LNCaP clone FGC (cell line): Measurements from ENCODE around the gene NEDD8.

Source experiments
- DNase-seq: peaks from one replicate; pipeline ENCODE4 v3.0.0-alpha.2; 2011; ENCODE audit warnings: low read depth
- H3K4me3 ChIP-seq: 2 replicates; pipeline ENCODE4 v1.5.1; 2011; ENCODE audit warnings: mild to moderate bottlenecking, low read depth, low read length, control low read depth
- TF ChIP-seq, protein P1 (sequence below): IDR thresholded peaks from 2 replicates; pipeline ENCODE4 v1.5.1; 2012; ENCODE audit warnings: mild to moderate bottlenecking; ENCODE audit not compliant: control insufficient read depth, insufficient read depth; ENCODE audit errors: extremely low read depth

The NEDD8 gene

DNA sequence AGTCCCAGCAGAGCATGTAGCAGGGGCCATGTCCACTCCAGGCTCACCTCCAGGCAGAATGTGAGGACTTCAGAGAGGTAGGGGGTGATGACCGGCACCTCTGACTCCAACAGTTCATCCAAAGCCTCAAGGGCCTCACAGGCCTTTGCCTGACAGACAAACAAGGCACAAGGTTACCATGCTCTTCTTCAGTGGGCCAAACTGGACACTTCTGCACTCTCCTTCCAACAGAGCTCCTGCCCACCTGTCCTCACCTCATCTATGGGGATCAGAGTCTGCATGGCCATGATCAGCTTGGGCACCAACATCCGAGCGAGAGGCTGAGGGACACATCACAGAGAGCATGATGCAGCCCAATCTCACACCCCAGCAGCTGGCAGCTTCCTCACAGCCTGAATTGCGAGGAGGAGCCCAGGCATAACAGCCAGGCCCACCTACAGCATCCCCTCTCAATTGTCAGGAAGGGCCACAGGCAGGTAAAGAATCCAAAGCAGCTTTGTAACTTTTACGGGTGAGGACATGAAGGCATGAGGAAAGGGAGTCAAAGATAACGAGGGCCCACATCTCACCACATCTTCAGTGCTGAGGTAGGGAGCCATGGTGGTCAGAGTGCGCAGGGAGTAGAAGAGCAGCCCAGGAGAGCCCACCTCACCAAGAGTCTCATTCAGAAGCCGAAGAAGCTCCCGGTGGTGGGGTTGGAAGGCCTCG lies 45.2 kb downstream of the NEDD8 start:
- H3K4me3 ChIP-seq, result no peak overlapping the region
- DNase-seq, result no peak
- TF ChIP-seq, protein P1, sequence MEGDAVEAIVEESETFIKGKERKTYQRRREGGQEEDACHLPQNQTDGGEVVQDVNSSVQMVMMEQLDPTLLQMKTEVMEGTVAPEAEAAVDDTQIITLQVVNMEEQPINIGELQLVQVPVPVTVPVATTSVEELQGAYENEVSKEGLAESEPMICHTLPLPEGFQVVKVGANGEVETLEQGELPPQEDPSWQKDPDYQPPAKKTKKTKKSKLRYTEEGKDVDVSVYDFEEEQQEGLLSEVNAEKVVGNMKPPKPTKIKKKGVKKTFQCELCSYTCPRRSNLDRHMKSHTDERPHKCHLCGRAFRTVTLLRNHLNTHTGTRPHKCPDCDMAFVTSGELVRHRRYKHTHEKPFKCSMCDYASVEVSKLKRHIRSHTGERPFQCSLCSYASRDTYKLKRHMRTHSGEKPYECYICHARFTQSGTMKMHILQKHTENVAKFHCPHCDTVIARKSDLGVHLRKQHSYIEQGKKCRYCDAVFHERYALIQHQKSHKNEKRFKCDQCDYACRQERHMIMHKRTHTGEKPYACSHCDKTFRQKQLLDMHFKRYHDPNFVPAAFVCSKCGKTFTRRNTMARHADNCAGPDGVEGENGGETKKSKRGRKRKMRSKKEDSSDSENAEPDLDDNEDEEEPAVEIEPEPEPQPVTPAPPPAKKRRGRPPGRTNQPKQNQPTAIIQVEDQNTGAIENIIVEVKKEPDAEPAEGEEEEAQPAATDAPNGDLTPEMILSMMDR, result no peak

DNA sequence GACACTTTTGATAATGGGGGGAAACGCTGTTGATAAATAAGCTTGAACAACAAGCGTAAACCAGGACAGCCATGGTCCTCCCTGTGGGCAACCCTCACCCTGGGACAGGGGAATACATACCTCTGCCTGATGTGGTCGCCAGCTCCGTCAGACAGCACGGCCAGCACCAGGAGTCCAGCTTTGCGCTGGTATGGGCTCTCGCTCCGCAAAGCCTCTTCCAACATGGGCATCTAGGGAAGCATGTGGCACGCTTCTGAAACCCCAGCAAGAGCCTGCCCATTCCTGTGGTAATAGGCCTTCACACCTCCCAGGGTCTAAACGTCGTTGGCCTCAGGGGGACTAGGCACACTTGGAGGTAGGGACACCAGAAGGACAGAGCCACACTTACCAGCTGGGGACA lies 46.4 kb downstream of the NEDD8 start:
- TF ChIP-seq, protein P1, result no peak
- no peak overlapping the region for H3K4me3 ChIP-seq
- DNase-seq, result no peak

DNA sequence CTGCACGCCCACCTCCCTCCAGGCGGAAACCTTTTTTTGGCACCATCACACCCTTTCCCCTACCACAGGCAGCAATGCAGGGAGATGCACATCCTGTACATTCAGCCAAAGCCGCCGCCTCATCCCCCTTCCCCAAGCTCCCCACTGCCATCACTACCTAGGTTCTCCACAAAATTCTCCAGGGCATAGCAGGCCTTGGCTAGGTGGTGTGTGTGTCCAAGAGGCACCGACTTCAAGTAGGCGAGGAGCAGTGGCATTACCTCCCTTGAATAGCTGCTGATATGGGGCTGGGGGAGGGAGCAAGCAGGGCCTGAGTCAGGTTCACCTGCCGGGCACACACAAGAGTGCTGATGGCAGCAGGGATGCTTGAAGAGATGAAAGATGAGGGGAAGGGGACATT lies 47.1 kb downstream of the NEDD8 start:
- no peak for DNase-seq
- no peak overlapping the region for H3K4me3 ChIP-seq
- TF ChIP-seq, protein P1, result no peak

DNA sequence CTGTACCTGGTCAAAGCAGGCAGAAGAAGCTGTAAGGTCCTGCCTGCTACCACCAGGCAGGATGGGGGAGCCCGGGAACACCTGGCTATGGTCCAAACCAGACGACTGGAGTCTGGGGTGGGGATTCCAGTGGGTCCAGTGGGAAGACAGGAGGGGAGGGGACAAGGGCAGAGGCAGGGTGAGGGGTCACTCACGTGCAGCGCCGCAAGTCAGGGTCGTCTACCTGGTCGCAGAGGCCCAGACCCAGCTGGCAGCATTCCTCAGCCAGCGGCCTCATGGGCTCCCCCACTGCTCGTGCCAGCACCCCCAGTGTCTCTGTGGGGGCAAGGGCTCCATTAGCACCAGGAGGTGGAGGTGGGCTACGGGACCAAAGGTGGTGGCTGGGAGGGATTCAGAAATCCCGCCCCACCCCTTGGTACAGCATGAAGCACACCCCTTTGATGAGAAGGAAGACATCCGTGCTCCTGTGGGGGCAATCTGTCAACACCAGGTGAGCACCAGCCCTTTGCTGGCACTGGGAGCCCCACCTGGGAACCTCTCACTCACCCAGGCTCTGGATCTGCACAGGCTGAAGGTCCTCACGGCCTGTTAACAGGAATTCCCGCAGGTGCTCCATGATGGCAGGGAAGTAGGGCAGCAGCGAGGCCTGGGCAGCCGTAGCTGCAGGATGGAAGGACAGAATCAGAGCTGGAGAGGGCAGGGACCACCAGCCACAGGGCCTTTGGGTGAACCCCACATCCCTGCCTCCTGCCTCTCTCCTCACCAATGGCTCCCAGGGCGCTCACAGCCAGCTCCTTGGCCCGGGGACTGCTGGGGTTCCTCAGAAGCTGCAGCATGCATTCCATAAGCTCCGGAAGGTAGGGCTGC lies 47.8 kb downstream of the NEDD8 start:
- TF ChIP-seq, protein P1, result no peak
- no peak for DNase-seq
- no peak overlapping the region for H3K4me3 ChIP-seq

DNA sequence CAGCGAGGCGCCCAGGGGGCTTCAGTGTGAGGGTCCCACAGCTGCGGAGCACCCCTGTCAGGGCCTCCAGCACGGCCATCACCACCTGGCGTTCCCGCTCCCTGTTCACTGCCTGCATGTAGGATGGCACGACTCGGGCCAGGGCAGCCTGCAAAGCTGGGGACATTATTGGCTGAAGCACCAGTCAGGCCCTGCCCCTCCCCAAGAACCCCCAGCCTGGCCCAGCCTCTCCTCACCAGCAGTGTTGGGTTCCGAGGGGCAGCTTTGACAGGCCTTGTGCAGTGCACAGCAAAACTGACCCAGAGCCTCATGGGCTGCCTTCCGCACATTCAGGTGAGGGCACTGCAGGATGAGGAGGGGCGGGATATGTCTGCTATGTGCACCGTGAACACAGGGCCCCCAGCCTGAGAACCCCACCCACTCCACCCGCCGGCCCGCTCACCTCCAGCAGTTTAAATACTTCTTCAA lies 49.1 kb downstream of the NEDD8 start:
- no peak for DNase-seq
- TF ChIP-seq, protein P1, result no peak

DNA sequence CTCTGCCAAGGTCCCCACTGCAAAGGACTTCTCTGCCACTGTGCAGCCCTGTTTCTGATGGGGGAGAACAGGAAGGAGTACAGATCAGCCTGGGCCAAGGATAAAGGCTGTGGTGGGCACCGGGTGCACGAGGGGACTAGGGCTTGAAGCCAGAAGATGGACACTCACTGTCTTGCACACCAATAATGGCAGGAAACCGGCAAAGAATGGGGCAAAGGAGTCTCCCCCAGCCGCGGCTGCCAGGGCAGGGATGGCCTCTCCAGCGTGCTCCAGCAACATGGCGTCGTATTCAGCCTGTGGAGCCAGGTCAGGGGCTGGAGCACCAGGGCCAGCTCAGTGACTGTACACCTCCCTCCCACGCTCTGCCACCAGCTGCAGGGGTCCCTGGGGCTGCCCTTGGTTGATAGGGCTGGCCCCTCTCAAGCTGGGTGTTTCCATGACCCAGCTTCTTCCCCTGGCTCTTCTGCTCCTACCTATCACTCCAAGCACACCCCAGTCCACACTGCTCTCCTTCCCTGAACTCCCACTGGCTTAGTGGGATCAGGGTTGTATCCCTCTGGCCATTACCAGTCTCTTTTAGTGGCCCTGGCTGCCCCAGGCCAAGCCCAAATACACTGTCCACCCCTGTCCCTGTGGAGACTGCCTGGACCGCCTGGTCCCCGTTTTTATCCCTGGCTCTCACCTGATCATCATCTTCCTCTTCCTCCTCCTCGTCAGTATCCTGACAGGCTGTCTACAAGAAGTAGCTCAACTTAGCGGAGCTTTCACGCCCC lies 49.9 kb downstream of the NEDD8 start:
- TF ChIP-seq, protein P1, result no peak

More for the DNA sequence above, 49.1 kb downstream of the NEDD8 start:
- H3K4me3 ChIP-seq, result no peak overlapping the region

More for the DNA sequence above, 49.9 kb downstream of the NEDD8 start:
- DNase-seq, result no peak
- H3K4me3 ChIP-seq, result no peak overlapping the region
